ENCODE measurements around the gene LRIG1. TPM values are rescaled to one million over a fixed set of nuclear protein-coding genes. Genes with fewer than 3 reads are reported as not detected.

LRIG1 gene
- total and polyA plus RNA-seq, 5 donors from 2014 or later: 46.7 to 81.3 (median 67.3) TPM

DNA sequence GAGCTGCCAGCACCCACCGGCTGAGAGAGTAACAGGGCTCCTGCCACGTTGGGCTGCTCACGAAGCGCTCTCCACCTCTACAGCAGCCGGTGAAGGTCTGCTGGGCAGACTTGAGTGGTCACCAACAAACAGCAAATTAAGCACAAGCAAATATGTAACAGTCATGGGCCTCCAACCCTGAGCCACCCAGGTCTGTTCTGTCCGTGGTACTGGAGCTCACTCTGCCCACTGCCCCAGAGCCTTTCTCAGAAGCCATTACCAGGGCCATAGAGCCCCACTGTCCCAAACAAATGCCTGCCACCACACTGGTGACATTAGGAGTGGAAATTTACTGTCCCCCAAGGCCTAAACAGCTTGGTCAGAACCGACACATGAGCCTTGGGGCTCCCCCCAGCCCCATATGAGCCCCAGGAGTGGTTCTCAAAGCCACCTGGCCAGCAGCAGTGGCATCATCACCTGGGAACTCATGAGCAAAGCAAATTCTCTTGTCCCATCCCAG, 56.6 kb downstream of the LRIG1 start:
- peaks cover 63% of the 10 kb centered on the region for H3K36me3 ChIP-seq (ENCODE audit: control insufficient read depth, insufficient read depth, low read length)
- peak overlapping the region in 2 of 3 donors; percentile 49 to 52 for H3K27ac Mint-ChIP-seq
- H3K4me1 ChIP-seq (ENCODE audit: control insufficient read depth, insufficient read depth, low read length, poor library complexity, severe bottlenecking): no peaks in the 10 kb centered on the region

DNA sequence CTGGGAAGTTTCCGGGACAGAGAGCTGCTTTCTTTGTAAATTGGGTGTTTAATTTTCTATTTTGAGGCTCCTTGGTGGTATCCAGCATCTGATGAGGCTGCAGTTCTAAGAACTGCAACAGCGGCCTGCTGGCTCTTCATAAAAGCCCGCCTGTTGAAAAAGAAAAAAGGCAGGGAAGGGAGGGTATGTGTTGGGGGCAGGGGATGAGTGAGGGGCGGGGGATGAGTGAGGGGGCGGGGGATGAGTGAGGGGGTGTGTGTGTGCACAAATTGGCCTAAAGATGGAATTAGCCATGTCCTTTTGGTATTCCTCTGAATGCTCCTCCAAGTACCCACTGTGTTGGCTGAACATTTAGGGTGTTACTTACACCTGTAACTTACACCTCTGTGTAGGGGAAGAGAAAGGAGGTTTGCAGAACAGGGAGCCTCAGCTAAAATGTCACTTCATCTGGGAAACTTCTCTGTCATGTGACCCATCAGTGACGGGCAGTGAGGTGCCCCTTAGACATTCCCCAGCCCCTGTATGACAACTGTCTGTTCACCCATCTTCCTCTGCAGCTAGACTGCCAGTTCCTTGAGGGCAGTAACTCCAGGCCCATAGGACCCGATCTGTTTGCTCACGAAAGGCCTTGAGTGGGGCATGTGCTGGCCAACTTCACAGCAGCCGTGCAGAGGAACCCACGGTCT, 57.6 kb downstream of the LRIG1 start:
- Mint-ChIP-seq H3K4me1 (peaks cover 17 to 49% (median 28%) of the 10 kb centered on the region in 4 donors), H3K27ac (no peak overlapping the region), H3K4me3 (no peak overlapping the region), H3K36me3 (peaks cover 41% of the 10 kb centered on the region), H3K9me3 (no peaks in the 10 kb centered on the region), H3K27me3 (no peaks in the 10 kb centered on the region)
- Histone ChIP-seq H3K27me3 (ENCODE audit: control insufficient read depth, insufficient read depth, low read length) (no peaks in the 10 kb centered on the region), H3K9me3 (ENCODE audit: control insufficient read depth in 2 of 2, low read length in 2 of 2) (no peaks in the 10 kb centered on the region), H3K4me3 (ENCODE audit: low read depth, low read length) (no peak overlapping the region), H3K36me3 (ENCODE audit: control insufficient read depth, insufficient read depth, low read length) (peaks cover 53% of the 10 kb centered on the region), H3K27ac (ENCODE audit: insufficient read depth, low read length, poor library complexity, severe bottlenecking) (no peak overlapping the region), H3K4me1 (ENCODE audit: control insufficient read depth, insufficient read depth, low read length, poor library complexity, severe bottlenecking) (no peaks in the 10 kb centered on the region)
- no peak for ATAC-seq (ENCODE audit: low read depth in 2 of 2)
- DNase-seq: no peak

More for the DNA sequence above, 56.6 kb downstream of the LRIG1 start:
- H3K27me3 Mint-ChIP-seq: no peaks in the 10 kb centered on the region
- H3K4me3 ChIP-seq (ENCODE audit: low read depth, low read length): no peak overlapping the region
- no peak overlapping the region for H3K4me3 Mint-ChIP-seq
- peaks cover 16 to 52% (median 27%) of the 10 kb centered on the region in 4 donors for H3K4me1 Mint-ChIP-seq
- ATAC-seq (ENCODE audit: low read depth in 2 of 2) (no peak), DNase-seq (no peak)
- no peaks in the 10 kb centered on the region for H3K27me3 ChIP-seq (ENCODE audit: control insufficient read depth, insufficient read depth, low read length)
- H3K27ac ChIP-seq (ENCODE audit: insufficient read depth, low read length, poor library complexity, severe bottlenecking): no peak overlapping the region
- no peaks in the 10 kb centered on the region for H3K9me3 Mint-ChIP-seq
- no peaks in the 10 kb centered on the region for H3K9me3 ChIP-seq (ENCODE audit: control insufficient read depth in 2 of 2, low read length in 2 of 2)
- peaks cover 44% of the 10 kb centered on the region for H3K36me3 Mint-ChIP-seq

DNA sequence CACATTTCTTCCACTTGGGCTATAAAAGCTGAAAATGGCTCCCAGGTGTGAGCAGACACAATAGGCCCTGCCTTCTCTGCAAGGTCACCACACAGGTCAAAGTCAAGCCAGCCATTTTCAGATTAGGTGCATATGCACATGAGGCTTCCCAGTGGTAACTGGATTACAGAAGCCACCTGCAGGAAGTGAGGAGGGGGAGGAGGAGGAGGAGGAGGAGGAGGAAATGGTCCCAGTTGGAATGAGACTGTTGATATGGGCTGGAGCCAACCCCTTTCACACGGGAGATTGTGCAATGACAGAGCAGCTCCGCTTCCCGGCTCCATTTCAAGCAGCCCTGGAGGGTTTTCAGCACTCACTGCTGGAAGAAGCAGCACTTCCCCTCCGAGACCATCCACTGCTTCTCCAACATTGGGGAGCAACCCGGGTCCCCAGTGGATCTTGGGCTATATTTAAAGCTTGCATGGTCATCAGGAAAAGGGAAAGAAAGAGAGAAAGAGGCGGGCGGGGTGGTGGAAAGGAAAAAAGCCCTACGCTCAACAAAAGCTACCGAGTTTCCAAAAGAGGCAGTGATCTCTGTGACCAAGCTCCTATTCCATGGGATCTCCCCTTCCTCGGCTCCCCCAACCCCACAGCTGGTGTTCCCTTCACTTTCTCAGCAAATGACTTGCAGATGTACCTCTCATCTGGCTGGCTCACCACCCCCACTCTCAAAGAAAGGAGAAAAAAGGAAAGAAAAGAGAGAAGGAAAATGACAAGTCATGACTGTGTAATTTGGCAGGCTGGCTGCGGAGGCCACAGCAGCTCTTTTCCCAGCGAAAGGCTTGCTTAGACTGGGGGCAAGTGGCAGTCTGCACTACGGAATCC, 58.3 kb downstream of the LRIG1 start:
- H3K36me3 ChIP-seq (ENCODE audit: control insufficient read depth, insufficient read depth, low read length): peaks cover 46% of the 10 kb centered on the region
- peaks cover 38% of the 10 kb centered on the region for H3K36me3 Mint-ChIP-seq
- no peaks in the 10 kb centered on the region for H3K9me3 ChIP-seq (ENCODE audit: control insufficient read depth in 2 of 2, low read length in 2 of 2)
- DNase-seq (no peak), ATAC-seq (ENCODE audit: low read depth in 2 of 2) (no peak)
- H3K4me1 Mint-ChIP-seq: peaks cover 17 to 55% (median 28%) of the 10 kb centered on the region in 4 donors
- no peak overlapping the region for H3K27ac ChIP-seq (ENCODE audit: insufficient read depth, low read length, poor library complexity, severe bottlenecking)
- no peaks in the 10 kb centered on the region for H3K4me1 ChIP-seq (ENCODE audit: control insufficient read depth, insufficient read depth, low read length, poor library complexity, severe bottlenecking)
- no peaks in the 10 kb centered on the region for H3K27me3 Mint-ChIP-seq
- H3K9me3 Mint-ChIP-seq: no peaks in the 10 kb centered on the region
- H3K27me3 ChIP-seq (ENCODE audit: control insufficient read depth, insufficient read depth, low read length): no peaks in the 10 kb centered on the region
- H3K4me3 Mint-ChIP-seq: no peak overlapping the region
- H3K4me3 ChIP-seq (ENCODE audit: low read depth, low read length): no peak overlapping the region
- H3K27ac Mint-ChIP-seq: peak overlapping the region; percentile 26 to 55 (median 52)

DNA sequence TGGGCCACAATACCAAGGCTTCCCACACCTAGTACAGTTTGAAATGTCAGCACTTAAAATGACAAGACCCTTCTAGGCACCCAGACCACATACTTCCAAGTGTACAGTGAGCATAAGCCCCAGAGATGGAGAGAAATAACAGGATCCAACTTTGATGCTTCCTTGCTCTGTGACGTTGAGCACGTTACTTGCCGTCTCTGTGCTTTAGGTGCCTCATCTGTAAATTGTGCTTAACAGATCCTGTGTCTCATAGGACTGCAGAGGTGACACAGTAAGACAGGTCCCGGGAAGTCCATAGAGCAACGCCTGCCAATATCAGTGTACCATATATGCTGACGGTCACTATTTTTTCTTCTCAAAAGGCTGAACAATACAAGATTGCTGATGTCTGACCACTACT, 59.1 kb downstream of the LRIG1 start:
- Histone ChIP-seq H3K4me3 (ENCODE audit: low read depth, low read length) (no peak overlapping the region), H3K27me3 (ENCODE audit: control insufficient read depth, insufficient read depth, low read length) (no peaks in the 10 kb centered on the region), H3K4me1 (ENCODE audit: control insufficient read depth, insufficient read depth, low read length, poor library complexity, severe bottlenecking) (no peaks in the 10 kb centered on the region), H3K9me3 (ENCODE audit: control insufficient read depth in 2 of 2, low read length in 2 of 2) (no peaks in the 10 kb centered on the region), H3K36me3 (ENCODE audit: control insufficient read depth, insufficient read depth, low read length) (peaks cover 44% of the 10 kb centered on the region), H3K27ac (ENCODE audit: insufficient read depth, low read length, poor library complexity, severe bottlenecking) (no peak overlapping the region)
- Mint-ChIP-seq H3K27ac (peak overlapping the region; percentile 26 to 81 (median 55)), H3K4me1 (peaks cover 17 to 63% (median 33%) of the 10 kb centered on the region in 4 donors), H3K4me3 (no peak overlapping the region), H3K27me3 (no peaks in the 10 kb centered on the region), H3K9me3 (no peaks in the 10 kb centered on the region), H3K36me3 (peaks cover 41% of the 10 kb centered on the region)
- ATAC-seq (ENCODE audit: low read depth in 2 of 2): no peak
- DNase-seq: no peak

DNA sequence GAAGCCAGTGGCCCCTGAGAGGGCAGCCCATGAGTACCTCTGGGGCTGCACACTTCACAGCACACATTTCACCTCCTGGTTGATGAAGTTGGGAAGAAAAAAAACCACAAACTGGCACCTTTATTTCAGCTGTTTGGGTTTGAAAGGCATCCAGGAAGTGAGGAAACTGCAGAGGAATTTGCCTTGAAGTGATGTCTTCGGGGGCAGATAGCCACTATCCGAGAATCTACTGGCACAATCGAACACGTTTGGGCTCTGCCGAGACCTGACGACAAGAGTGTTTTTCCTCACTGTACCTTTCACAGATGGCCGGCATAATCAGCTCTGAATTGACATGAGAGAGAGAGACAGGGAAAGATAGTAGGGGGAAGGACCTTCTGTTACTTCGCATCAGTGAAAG, 59.7 kb downstream of the LRIG1 start:
- no peaks in the 10 kb centered on the region for H3K4me1 ChIP-seq (ENCODE audit: control insufficient read depth, insufficient read depth, low read length, poor library complexity, severe bottlenecking)
- H3K36me3 ChIP-seq (ENCODE audit: control insufficient read depth, insufficient read depth, low read length): peaks cover 48% of the 10 kb centered on the region
- no peak overlapping the region for H3K4me3 Mint-ChIP-seq
- no peak overlapping the region for H3K4me3 ChIP-seq (ENCODE audit: low read depth, low read length)
- H3K27me3 Mint-ChIP-seq: no peaks in the 10 kb centered on the region
- peak overlapping the region; percentile 26 to 81 (median 71) for H3K27ac Mint-ChIP-seq
- ATAC-seq (ENCODE audit: low read depth in 2 of 2) (no peak), DNase-seq (no peak)
- H3K9me3 ChIP-seq (ENCODE audit: control insufficient read depth in 2 of 2, low read length in 2 of 2): no peaks in the 10 kb centered on the region
- no peak overlapping the region for H3K27ac ChIP-seq (ENCODE audit: insufficient read depth, low read length, poor library complexity, severe bottlenecking)
- no peaks in the 10 kb centered on the region for H3K27me3 ChIP-seq (ENCODE audit: control insufficient read depth, insufficient read depth, low read length)
- peaks cover 17 to 69% (median 37%) of the 10 kb centered on the region in 4 donors for H3K4me1 Mint-ChIP-seq
- peaks cover 45% of the 10 kb centered on the region for H3K36me3 Mint-ChIP-seq
- H3K9me3 Mint-ChIP-seq: no peaks in the 10 kb centered on the region

DNA sequence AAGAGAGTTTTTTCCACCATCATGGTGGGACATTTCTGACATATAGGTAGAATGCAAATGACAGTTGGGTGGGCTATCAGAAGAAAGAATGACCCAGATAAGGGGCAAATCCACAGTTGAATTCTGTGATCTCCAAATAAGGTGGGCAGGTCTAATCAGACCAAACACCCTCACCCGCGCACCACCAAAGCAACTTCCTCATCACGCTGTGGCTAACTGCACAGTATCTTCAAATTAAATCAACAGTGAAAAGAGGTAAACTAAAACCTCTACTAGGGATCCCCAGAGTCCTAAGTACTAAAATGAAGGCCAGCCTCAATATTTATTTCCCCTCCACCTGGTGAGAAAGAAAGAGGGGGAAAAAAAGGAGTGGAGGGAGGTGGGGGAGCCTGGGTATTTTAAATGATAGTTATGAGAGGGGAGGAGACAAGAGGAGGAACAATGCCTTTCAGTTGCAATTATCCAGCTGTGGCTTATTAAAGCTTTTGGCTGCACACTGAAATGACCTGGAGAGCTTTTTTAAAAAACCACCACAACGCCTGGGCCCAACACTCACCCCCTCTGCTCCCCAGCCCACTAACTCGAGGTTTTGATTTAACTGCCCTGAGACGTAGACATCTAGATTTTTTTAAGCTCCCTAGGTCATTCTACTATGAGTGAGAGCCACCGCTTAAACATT, 61.0 kb downstream of the LRIG1 start:
- Mint-ChIP-seq H3K4me3 (peak overlapping the region in 1 of 4 donors; percentile 15), H3K9me3 (no peaks in the 10 kb centered on the region), H3K27me3 (no peaks in the 10 kb centered on the region), H3K36me3 (peaks cover 41% of the 10 kb centered on the region), H3K27ac (peak overlapping the region; percentile 26 to 86 (median 76)), H3K4me1 (peaks cover 22 to 76% (median 41%) of the 10 kb centered on the region in 4 donors)
- H3K36me3 ChIP-seq (ENCODE audit: control insufficient read depth, insufficient read depth, low read length): peaks cover 52% of the 10 kb centered on the region
- no peak overlapping the region for H3K27ac ChIP-seq (ENCODE audit: insufficient read depth, low read length, poor library complexity, severe bottlenecking)
- no peaks in the 10 kb centered on the region for H3K9me3 ChIP-seq (ENCODE audit: control insufficient read depth in 2 of 2, low read length in 2 of 2)
- no peaks in the 10 kb centered on the region for H3K4me1 ChIP-seq (ENCODE audit: control insufficient read depth, insufficient read depth, low read length, poor library complexity, severe bottlenecking)
- DNase-seq (no peak), ATAC-seq (ENCODE audit: low read depth in 2 of 2) (no peak)
- H3K4me3 ChIP-seq (ENCODE audit: low read depth, low read length): no peak overlapping the region
- no peaks in the 10 kb centered on the region for H3K27me3 ChIP-seq (ENCODE audit: control insufficient read depth, insufficient read depth, low read length)

DNA sequence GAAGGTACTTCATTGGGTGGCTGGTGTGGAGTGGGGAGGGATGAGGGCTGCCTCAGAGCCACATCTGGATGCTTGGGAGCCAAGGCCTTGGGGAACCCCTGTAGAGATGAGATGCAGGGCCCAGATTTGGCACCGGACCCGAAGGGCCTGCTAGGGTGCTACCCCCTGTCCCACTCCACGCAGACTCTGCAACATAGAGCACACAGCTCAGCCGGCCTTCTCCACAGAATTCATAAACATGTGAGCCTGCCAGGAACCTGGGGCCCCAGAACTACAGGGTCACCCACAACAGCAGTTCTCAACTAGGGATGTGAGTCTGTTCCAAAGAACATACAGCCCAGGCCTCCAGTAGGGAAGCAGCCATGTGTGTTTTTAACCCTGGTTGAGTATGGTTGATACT, 62.8 kb downstream of the LRIG1 start:
- no peak for DNase-seq
- H3K27ac Mint-ChIP-seq: peak overlapping the region in 1 of 3 donors; percentile 75
- Histone ChIP-seq H3K36me3 (ENCODE audit: control insufficient read depth, insufficient read depth, low read length) (peaks cover 39% of the 10 kb centered on the region), H3K4me3 (ENCODE audit: low read depth, low read length) (no peak overlapping the region), H3K9me3 (ENCODE audit: control insufficient read depth in 2 of 2, low read length in 2 of 2) (no peaks in the 10 kb centered on the region), H3K27ac (ENCODE audit: insufficient read depth, low read length, poor library complexity, severe bottlenecking) (no peak overlapping the region), H3K4me1 (ENCODE audit: control insufficient read depth, insufficient read depth, low read length, poor library complexity, severe bottlenecking) (peaks cover 8% of the 10 kb centered on the region), H3K27me3 (ENCODE audit: control insufficient read depth, insufficient read depth, low read length) (no peaks in the 10 kb centered on the region)
- ATAC-seq (ENCODE audit: low read depth in 2 of 2): no peak
- peaks cover 46% of the 10 kb centered on the region for H3K36me3 Mint-ChIP-seq
- H3K9me3 Mint-ChIP-seq: no peaks in the 10 kb centered on the region
- H3K4me1 Mint-ChIP-seq: peaks cover 31 to 88% (median 54%) of the 10 kb centered on the region in 4 donors
- H3K4me3 Mint-ChIP-seq: no peak overlapping the region
- H3K27me3 Mint-ChIP-seq: no peaks in the 10 kb centered on the region

Data from CD4-positive, CD25-positive, alpha-beta regulatory T cell (primary cell).